Thymus (tissue), 11 donors: Measurements from ENCODE around the gene TMEFF2. TPM values are rescaled to one million over a fixed set of nuclear protein-coding genes. Genes with fewer than 3 reads are reported as not detected.

Experiments
- DNase-seq, 9 donors: peaks; one replicate each; pipeline ENCODE4 v3.0.0-alpha.2; 2013; ENCODE audit warnings: low spot score in 9 of 9, low read depth in 6 of 9, missing footprints in 1 of 9
- H3K27ac ChIP-seq, 2 donors: one replicate each; pipeline ENCODE4 v1.5.1; 2013; ENCODE audit warnings: control low read depth in 1 of 2, low read depth in 1 of 2, low read length in 1 of 2, mild to moderate bottlenecking in 1 of 2, moderate library complexity in 1 of 2
- H3K27me3 ChIP-seq, 2 donors: one replicate each; pipeline ENCODE4 v1.5.1; 2013; ENCODE audit warnings: low read length in 1 of 2; ENCODE audit not compliant: control insufficient read depth in 2 of 2, insufficient read depth in 1 of 2
- H3K36me3 ChIP-seq, 2 donors: one replicate each; pipeline ENCODE4 v1.5.1; 2013; ENCODE audit warnings: low read length in 1 of 2, mild to moderate bottlenecking in 1 of 2, moderate library complexity in 1 of 2; ENCODE audit not compliant: control insufficient read depth in 2 of 2, insufficient read depth in 2 of 2
- H3K4me1 ChIP-seq, 2 donors: one replicate each; pipeline ENCODE4 v1.5.1; 2013; ENCODE audit warnings: low read length in 2 of 2; ENCODE audit not compliant: control insufficient read depth in 2 of 2, insufficient read depth in 2 of 2
- H3K4me3 ChIP-seq, 2 donors: one replicate each; pipeline ENCODE4 v1.5.1; 2013; ENCODE audit warnings: low read length in 2 of 2, control low read depth in 1 of 2, mild to moderate bottlenecking in 1 of 2
- H3K9me3 ChIP-seq, 2 donors: one replicate each; pipeline ENCODE4 v1.5.1; 2013; ENCODE audit warnings: low read length in 1 of 2, mild to moderate bottlenecking in 1 of 2; ENCODE audit not compliant: control insufficient read depth in 2 of 2, insufficient read depth in 1 of 2
- WGBS: extraction: QIAGEN DNeasy Blood & Tissue Kit; methylation state at CpG from one replicate; pipeline ENCODE4 v1.1.7; 2013; 5-methylcytosine and 5-hydroxymethylcytosine counted together
- polyA plus RNA-seq: library from polyadenylated mRNA; stranded (reverse); fragments of 200-250 nt; gene quantifications from one replicate; pipeline ENCODE4 v1.2.3, GENCODE V29; 2013
- total RNA-seq: library from RNA; stranded (reverse); fragments of 120-200 nt; gene quantifications from one replicate; pipeline ENCODE4 v1.2.4, GENCODE V29; 2013
- donor health status: healthy.

TMEFF2 gene
- total and polyA plus RNA-seq, 2 donors, result 0.05 to 1.2 TPM

GRCh38 chr2:192215096-192215877, 20.6 kb upstream of the TMEFF2 start:
- H3K4me1 ChIP-seq, result no peaks in the 10 kb centered on the region
- H3K27me3 ChIP-seq, result no peaks in the 10 kb centered on the region
- no peak overlapping the region for H3K27ac ChIP-seq
- H3K36me3 ChIP-seq, result no peaks in the 10 kb centered on the region
- no peak overlapping the region for H3K4me3 ChIP-seq
- H3K9me3 ChIP-seq, result no peaks in the 10 kb centered on the region
- DNase-seq, result no peak

GRCh38 chr2:192208848-192209247, 14.1 kb upstream of the TMEFF2 start:
- Histone ChIP-seq H3K27ac (no peak overlapping the region), H3K4me3 (no peak overlapping the region), H3K9me3 (no peaks in the 10 kb centered on the region), H3K4me1 (no peaks in the 10 kb centered on the region), H3K36me3 (no peaks in the 10 kb centered on the region), H3K27me3 (no peaks in the 10 kb centered on the region)
- DNase-seq, result no peak

GRCh38 chr2:192206399-192206798, 11.7 kb upstream of the TMEFF2 start:
- WGBS, result 97% methylated on average over 9 of the region's 9 CpGs
- H3K4me1 ChIP-seq, result no peaks in the 10 kb centered on the region
- no peaks in the 10 kb centered on the region for H3K36me3 ChIP-seq
- H3K4me3 ChIP-seq, result no peak overlapping the region
- no peak for DNase-seq
- H3K27me3 ChIP-seq, result no peaks in the 10 kb centered on the region
- no peak overlapping the region for H3K27ac ChIP-seq
- no peaks in the 10 kb centered on the region for H3K9me3 ChIP-seq

- no peaks in the 10 kb centered on the region for H3K36me3 ChIP-seq
- WGBS, result 98% methylated on average over 1 of the region's 1 CpG
- DNase-seq, result no peak
Measured at GRCh38 chr2:192203876-192204275, 9.1 kb upstream of the TMEFF2 start.

GRCh38 chr2:192202373-192202772, 7.6 kb upstream of the TMEFF2 start:
- H3K4me3 ChIP-seq, result no peak overlapping the region
- no peaks in the 10 kb centered on the region for H3K36me3 ChIP-seq
- H3K27ac ChIP-seq, result no peak overlapping the region
- H3K9me3 ChIP-seq, result no peaks in the 10 kb centered on the region
- DNase-seq, result no peak
- no peaks in the 10 kb centered on the region for H3K4me1 ChIP-seq
- 97% methylated on average over 3 of the region's 3 CpGs for WGBS
- H3K27me3 ChIP-seq, result peaks cover 1 to 11% of the 10 kb centered on the region in 2 donors

More at GRCh38 chr2:192203876-192204275, 9.1 kb upstream of the TMEFF2 start:
- Histone ChIP-seq H3K27me3 (no peaks in the 10 kb centered on the region), H3K27ac (no peak overlapping the region), H3K4me3 (no peak overlapping the region), H3K9me3 (no peaks in the 10 kb centered on the region), H3K4me1 (no peaks in the 10 kb centered on the region)

- H3K4me3 ChIP-seq, result no peak overlapping the region
Measured at GRCh38 chr2:192201116-192201515, 6.4 kb upstream of the TMEFF2 start.

GRCh38 chr2:192197357-192197756, 2.6 kb upstream of the TMEFF2 start:
- 83% methylated on average over 1 of the region's 1 CpG for WGBS
- peaks cover 4 to 27% of the 10 kb centered on the region in 2 donors for H3K4me1 ChIP-seq
- H3K36me3 ChIP-seq, result no peaks in the 10 kb centered on the region
- peaks cover 38 to 61% of the 10 kb centered on the region in 2 donors for H3K27me3 ChIP-seq
- peaks cover 0 to 11% of the 10 kb centered on the region in 2 donors for H3K9me3 ChIP-seq
- DNase-seq, result no peak
- H3K27ac ChIP-seq, result no peak overlapping the region
- no peak overlapping the region for H3K4me3 ChIP-seq

More at GRCh38 chr2:192201116-192201515, 6.4 kb upstream of the TMEFF2 start:
- peaks cover 0 to 5% of the 10 kb centered on the region in 2 donors for H3K4me1 ChIP-seq
- H3K27me3 ChIP-seq, result peaks cover 10 to 23% of the 10 kb centered on the region in 2 donors
- no peaks in the 10 kb centered on the region for H3K36me3 ChIP-seq
- H3K9me3 ChIP-seq, result no peaks in the 10 kb centered on the region
- WGBS, result 100% methylated on average over 1 of the region's 1 CpG
- no peak overlapping the region for H3K27ac ChIP-seq
- no peak for DNase-seq

GRCh38 chr2:192196421-192197194, 1.9 kb upstream of the TMEFF2 start:
- H3K4me3 ChIP-seq, result peak overlapping the region in 1 of 2 donors; percentile 29
- peaks cover 39 to 68% of the 10 kb centered on the region in 2 donors for H3K27me3 ChIP-seq
- peaks cover 0 to 11% of the 10 kb centered on the region in 2 donors for H3K9me3 ChIP-seq
- peaks cover 4 to 27% of the 10 kb centered on the region in 2 donors for H3K4me1 ChIP-seq
- no peak overlapping the region for H3K27ac ChIP-seq
- peak in 1 of 9 donors; percentile 18 for DNase-seq
- no peaks in the 10 kb centered on the region for H3K36me3 ChIP-seq
- 15% methylated on average over 14 of the region's 14 CpGs for WGBS
